Common myeloid progenitor, CD34-positive (primary cell): Measurements from ENCODE around the gene GET3.
A peak's percentile ranks its signal among the peaks of the same experiment; 100 is the strongest.
"Not testable (repeated sequence)": the region's sequence is repeated elsewhere in the genome, so short reads cannot be mapped to it uniquely, and the experiment has no call there.

Source experiments
- CTCF ChIA-PET: fragments of 350-600 bp; sonication (Branson Sonifier 250); formaldehyde crosslinking; loops from one replicate; lab custom pipeline; 2021; ENCODE audit warnings: antibody characterized with exemption; lab: Charles Lee
- POLR2A ChIA-PET: fragments of 350-600 bp; sonication (Branson Sonifier 250); formaldehyde crosslinking; loops from one replicate; lab custom pipeline; 2021; ENCODE audit warnings: antibody characterized with exemption; lab: Charles Lee
- DNase-seq, 3 donors: peaks; one replicate each; pipeline versions ENCODE4 v3.0.0 to v3.0.0-alpha.2; 2013
- H3K27ac ChIP-seq, 2 experiments: 1 replicate in 1 of 2; 2 replicates in 1 of 2; pipeline ENCODE4 v1.7.0; 2013; ENCODE audit warnings: inconsistent platforms in 2 of 2, low read length in 2 of 2, mild to moderate bottlenecking in 2 of 2, low read depth in 1 of 2, moderate library complexity in 1 of 2; ENCODE audit not compliant: severe bottlenecking in 2 of 2, insufficient read depth in 1 of 2, poor library complexity in 1 of 2
- H3K27me3 ChIP-seq, 5 experiments: replicated peaks in 2 of 5; 1 replicate in 3 of 5; 2 replicates in 2 of 5; pipeline versions ENCODE4 v1.6.1 to v1.7.0; 2013; ENCODE audit warnings: low read length in 4 of 5, mild to moderate bottlenecking in 2 of 5, moderate library complexity in 2 of 5, inconsistent platforms in 1 of 5; ENCODE audit not compliant: insufficient read depth in 5 of 5, control insufficient read depth in 4 of 5
- H3K36me3 ChIP-seq, 4 experiments: 1 replicate in 2 of 4; 2 replicates in 2 of 4; pipeline versions ENCODE4 v1.6.1 to v1.7.0; 2013; ENCODE audit warnings: low read length in 3 of 4, control low read depth in 1 of 4, mild to moderate bottlenecking in 1 of 4; ENCODE audit not compliant: control insufficient read depth in 4 of 4, insufficient read depth in 4 of 4
- H3K4me1 ChIP-seq, 4 experiments: 1 replicate in 3 of 4; 2 replicates in 1 of 4; pipeline versions ENCODE4 v1.6.1 to v1.7.1; 2013; ENCODE audit warnings: low read length in 3 of 4, mild to moderate bottlenecking in 3 of 4, control low read depth in 1 of 4, inconsistent platforms in 1 of 4, moderate library complexity in 1 of 4; ENCODE audit not compliant: control insufficient read depth in 4 of 4, insufficient read depth in 4 of 4; ENCODE audit errors: control extremely low read depth in 1 of 4
- H3K4me3 ChIP-seq, 7 experiments: 1 replicate in 4 of 7; 2 replicates in 3 of 7; pipeline versions ENCODE4 v1.5.1 to v1.7.0; 2013; ENCODE audit warnings: mild to moderate bottlenecking in 7 of 7, low read length in 6 of 7, moderate library complexity in 6 of 7, inconsistent platforms in 2 of 7, low read depth in 2 of 7, control low read depth in 1 of 7; ENCODE audit not compliant: insufficient read depth in 4 of 7, control insufficient read depth in 1 of 7; ENCODE audit errors: extremely low read depth in 1 of 7
- H3K9me3 ChIP-seq, 5 experiments: 1 replicate in 4 of 5; 2 replicates in 1 of 5; pipeline versions ENCODE4 v1.6.1 to v1.7.1; 2013; ENCODE audit warnings: low read length in 4 of 5, mild to moderate bottlenecking in 2 of 5, inconsistent platforms in 1 of 5, low read depth in 1 of 5, moderate library complexity in 1 of 5; ENCODE audit not compliant: control insufficient read depth in 4 of 5, insufficient read depth in 2 of 5; ENCODE audit errors: control extremely low read depth in 1 of 5
- WGBS: methylation state at CpG from one replicate; pipeline ENCODE4 v1.1.5; 2013; ENCODE audit not compliant: insufficient coverage; 5-methylcytosine and 5-hydroxymethylcytosine counted together

GET3 gene

GRCh38 chr19:12722566-12723380, 14.5 kb upstream of the GET3 start:
- DNase-seq = peak; percentile 99
- ChIA-PET POLR2A (interaction anchor here (1.0 to 2.4 kb wide), 7 partner anchors 9 to 70 kb away, joined by 3 to 16 read pairs (median 4); partner anchors contain the start of genes FBXW9, GET3 and TRIR), CTCF (interaction anchor here (1.3 to 43.3 kb wide), 7 partner anchors 9 to 125 kb away, joined by 3 to 776 read pairs (median 8); partner anchors contain the start of genes BEST2, HOOK2 and TRIR)
- Histone ChIP-seq H3K36me3 (peaks cover 6 to 26% (median 14%) of the 10 kb centered on the region in 4 experiments), H3K27me3 (no peaks in the 10 kb centered on the region), H3K4me1 (peaks cover 12 to 35% (median 33%) of the 10 kb centered on the region in 4 experiments), H3K9me3 (no peaks in the 10 kb centered on the region), H3K27ac (peak overlapping the region; percentile 81 to 92), H3K4me3 (peak overlapping the region; percentile 67 to 95 (median 78))
- WGBS = under 1% methylated on average over 21 of the region's 32 CpGs

GRCh38 chr19:12723381-12723640, 14.0 kb upstream of the GET3 start:
- Histone ChIP-seq H3K27ac (peak overlapping the region in 1 of 2 experiments; percentile 92), H3K4me1 (peaks cover 12 to 35% (median 33%) of the 10 kb centered on the region in 4 experiments), H3K4me3 (peak overlapping the region; percentile 53 to 95 (median 78)), H3K9me3 (no peaks in the 10 kb centered on the region), H3K27me3 (no peaks in the 10 kb centered on the region), H3K36me3 (peaks cover 6 to 31% (median 16%) of the 10 kb centered on the region in 4 experiments)
- no peak for DNase-seq
- CTCF ChIA-PET = interaction anchor here (2.1 to 43.3 kb wide), 4 partner anchors 11 to 73 kb away, joined by 6 to 776 read pairs (median 17); partner anchors contain the start of genes BEST2, HOOK2 and TRIR
- WGBS = 0% methylated on average over 7 of the region's 7 CpGs
- POLR2A ChIA-PET = interaction anchor here (1.3 to 2.4 kb wide), 4 partner anchors 9 to 67 kb away, joined by 3 to 16 read pairs (median 4); partner anchors contain the start of genes GET3 and TRIR

DNA sequence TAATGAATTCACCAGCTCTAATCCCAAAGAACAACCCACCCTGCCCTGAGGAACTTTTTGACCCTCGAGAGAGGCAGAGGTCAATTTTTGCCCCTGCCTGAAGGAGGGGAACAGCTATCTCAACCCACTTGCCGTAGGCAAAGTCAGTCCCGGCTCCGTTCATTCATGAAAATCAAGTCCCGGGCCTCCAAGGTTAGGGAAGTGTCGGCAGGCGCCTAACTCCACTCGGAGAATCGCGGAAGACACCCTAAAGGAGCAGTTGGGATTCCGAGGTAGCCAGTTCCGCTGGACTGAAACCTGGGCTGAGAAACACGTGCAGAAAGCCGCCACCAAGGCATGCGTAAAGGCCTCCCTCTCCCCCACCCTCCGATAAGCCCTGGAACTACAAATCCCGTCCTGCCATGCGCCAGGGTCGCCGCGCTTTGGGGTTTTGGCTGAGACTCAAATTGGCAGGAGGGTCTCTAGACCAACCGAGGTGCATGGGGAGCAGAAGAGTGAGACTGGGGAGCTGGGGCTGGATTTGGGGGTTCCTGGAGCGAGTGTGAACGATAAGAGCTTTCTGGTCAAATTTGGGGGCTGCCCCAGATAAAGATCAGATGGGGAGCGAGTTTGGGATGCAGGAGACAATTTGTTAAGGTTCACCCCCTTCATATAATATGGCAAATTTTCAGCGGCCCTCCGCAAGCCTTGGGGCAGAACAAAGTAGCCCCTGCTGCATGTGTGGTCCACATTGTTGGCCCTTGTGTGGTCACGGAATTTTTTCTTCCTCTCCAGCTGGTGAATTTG, 13.5 kb upstream of the GET3 start, which contains the start of gene TNPO2:
TSS of gene TNPO2 (minus strand) at position 292 of the 786 bp plus-strand sequence. CDS start 2,955 bp downstream, outside the sequence.
- 1% methylated on average over 22 of the region's 28 CpGs for WGBS
- Histone ChIP-seq H3K27me3 (no peaks in the 10 kb centered on the region), H3K4me1 (peaks cover 12 to 35% (median 33%) of the 10 kb centered on the region in 4 experiments), H3K27ac (peak within 1 kb of the TSS in 1 of 2 experiments; percentile 92), H3K9me3 (no peaks in the 10 kb centered on the region), H3K36me3 (peaks cover 3 to 31% (median 15%) of the 10 kb centered on the region in 4 experiments), H3K4me3 (peak within 1 kb of the TSS; percentile 67 to 95 (median 78))
- CTCF ChIA-PET = interaction anchor here (2.1 to 43.3 kb wide), 3 partner anchors 10 to 37 kb away, joined by 6 to 776 read pairs (median 26); partner anchors contain the start of genes BEST2, HOOK2 and TRIR
- DNase-seq = peak; percentile 69 to 83 (median 80)
- POLR2A ChIA-PET = interaction anchor here (1.3 to 2.4 kb wide), 3 partner anchors 10 to 66 kb away, joined by 3 to 16 read pairs (median 4); partner anchors contain the start of genes GET3 and TRIR

DNA sequence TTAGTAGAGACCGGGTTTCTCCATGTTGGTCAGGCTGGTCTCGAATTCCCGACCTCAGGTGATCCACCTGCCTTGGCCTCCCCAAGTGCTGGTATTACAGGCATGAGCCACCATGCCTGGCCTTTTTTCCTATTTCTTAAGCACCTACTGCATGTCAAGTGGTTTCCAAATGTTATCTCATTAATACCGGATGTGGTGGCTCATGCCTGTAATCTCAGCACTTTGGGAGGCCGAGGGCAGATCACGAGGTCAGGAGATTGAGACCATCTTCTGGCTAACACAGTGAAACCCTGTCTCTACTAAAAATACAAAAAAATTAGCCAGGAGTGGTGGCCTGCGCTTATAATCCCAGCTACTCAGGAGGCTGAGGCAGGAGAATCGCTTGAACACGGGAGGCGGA, 11.7 kb upstream of the GET3 start:
- ChIA-PET CTCF (interaction anchor here (43.3 kb wide), 1 partner anchor 35 kb away, joined by 776 read pairs; the partner anchor contains the start of genes BEST2 and HOOK2), POLR2A (interaction anchor here (0.7 kb wide), 1 partner anchor 27 kb away, joined by 3 read pairs; no protein-coding TSS in a partner anchor)
- not testable (repeated sequence) for H3K27ac ChIP-seq

GRCh38 chr19:12726988-12727316, 10.3 kb upstream of the GET3 start:
- Histone ChIP-seq H3K27me3 (no peaks in the 10 kb centered on the region), H3K27ac (no peak overlapping the region), H3K9me3 (no peaks in the 10 kb centered on the region), H3K4me3 (no peak overlapping the region), H3K4me1 (peaks cover 9 to 19% (median 18%) of the 10 kb centered on the region in 4 experiments), H3K36me3 (peaks cover 10 to 45% (median 34%) of the 10 kb centered on the region in 4 experiments)
- ChIA-PET POLR2A (no interaction called here), CTCF (interaction anchor here (0.9 to 43.3 kb wide), 4 partner anchors 8 to 69 kb away, joined by 3 to 776 read pairs (median 4); partner anchors contain the start of genes BEST2 and HOOK2)
- 100% methylated on average over 1 of the region's 2 CpGs for WGBS
- DNase-seq = no peak

More for the DNA sequence above, 11.7 kb upstream of the GET3 start:
- DNase-seq, H3K9me3 ChIP-seq, H3K4me3 ChIP-seq, H3K27me3 ChIP-seq: not testable (repeated sequence)
- H3K4me1 ChIP-seq = peaks cover 12 to 29% (median 28%) of the 10 kb centered on the region in 4 experiments
- peaks cover 10 to 34% (median 25%) of the 10 kb centered on the region in 4 experiments for H3K36me3 ChIP-seq
- WGBS = 96% methylated on average over 9 of the region's 10 CpGs

GRCh38 chr19:12727745-12728433, 9.4 kb upstream of the GET3 start:
- no peaks in the 10 kb centered on the region for H3K9me3 ChIP-seq
- WGBS = 97% methylated on average over 9 of the region's 9 CpGs
- no peak overlapping the region for H3K27ac ChIP-seq
- DNase-seq = no peak
- POLR2A ChIA-PET = no interaction called here
- H3K4me3 ChIP-seq = no peak overlapping the region
- CTCF ChIA-PET = interaction anchor here (0.9 to 43.3 kb wide), 3 partner anchors 9 to 33 kb away, joined by 3 to 776 read pairs (median 4); partner anchors contain the start of genes BEST2 and HOOK2
- peaks cover 10 to 48% (median 37%) of the 10 kb centered on the region in 4 experiments for H3K36me3 ChIP-seq
- peaks cover 9 to 24% (median 22%) of the 10 kb centered on the region in 4 experiments for H3K4me1 ChIP-seq
- H3K27me3 ChIP-seq = no peaks in the 10 kb centered on the region
